Epidermal melanocyte (primary cell): ENCODE measurements around the gene FLT4.
A peak's percentile ranks its signal among the peaks of the same experiment; 100 is the strongest.
"Not testable (repeated sequence)": the region's sequence is repeated elsewhere in the genome, so short reads cannot be mapped to it uniquely, and the experiment has no call there.

Experiments used
- DNase-seq: peaks from one replicate; pipeline ENCODE4 v3.0.0; 2011; ENCODE audit warnings: low spot score; ENCODE audit not compliant: insufficient read length

Gene FLT4

DNA sequence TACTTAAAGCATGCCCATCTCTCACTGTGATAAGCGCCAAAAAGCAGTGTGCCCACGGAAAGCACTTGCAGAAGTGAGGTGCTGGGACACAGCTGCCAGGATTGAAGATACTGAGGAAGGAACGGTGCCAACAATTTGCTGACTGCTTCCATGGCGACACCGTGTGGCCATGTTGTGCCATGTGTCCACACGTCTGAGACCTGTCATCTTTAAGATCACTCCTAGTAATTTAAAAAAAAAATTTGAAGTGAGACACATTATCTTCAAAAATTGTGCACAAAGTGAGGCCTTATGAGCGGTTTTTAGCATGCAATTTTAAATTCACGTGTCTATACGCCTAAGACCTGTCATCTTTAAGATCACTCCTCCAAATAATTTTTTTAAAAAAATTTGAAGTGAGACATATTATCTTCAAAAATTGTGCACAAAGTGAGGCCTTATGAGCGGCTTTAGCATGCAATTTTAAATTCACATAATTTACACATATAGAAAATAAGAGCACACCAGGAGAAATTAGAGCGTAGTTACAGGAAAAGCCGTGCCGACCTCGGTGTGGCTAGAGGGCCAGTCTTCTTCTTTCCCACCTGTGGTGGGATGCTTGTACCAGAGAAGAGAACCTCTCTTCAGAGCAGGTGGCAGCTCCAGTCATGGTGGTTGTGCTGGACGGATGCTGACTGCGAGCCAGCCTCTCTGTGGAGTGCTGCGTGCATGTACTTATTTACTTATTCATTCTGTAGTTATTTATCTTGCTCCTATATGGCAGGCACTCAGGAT is 21.4 kb upstream of the FLT4 start:
- no peak for DNase-seq

DNA sequence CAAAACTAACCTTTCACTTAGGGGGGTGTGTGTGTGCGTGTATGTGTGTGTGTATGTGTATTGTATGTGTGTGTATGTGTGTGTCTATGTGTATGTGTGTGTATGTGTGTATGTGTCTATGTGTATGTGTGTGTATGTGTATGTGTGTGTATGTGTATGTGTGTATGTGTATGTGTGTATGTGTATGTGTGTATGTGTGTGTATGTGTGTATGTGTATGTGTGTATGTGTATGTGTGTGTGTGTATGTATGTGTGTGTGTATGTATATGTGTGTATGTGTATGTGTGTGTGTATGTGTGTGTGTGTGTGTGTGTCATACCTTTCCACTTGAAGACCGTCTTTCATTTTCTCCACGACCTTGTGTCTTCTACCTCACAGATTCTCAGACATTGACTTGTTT is 20.8 kb upstream of the FLT4 start:
- no peak for DNase-seq

DNA sequence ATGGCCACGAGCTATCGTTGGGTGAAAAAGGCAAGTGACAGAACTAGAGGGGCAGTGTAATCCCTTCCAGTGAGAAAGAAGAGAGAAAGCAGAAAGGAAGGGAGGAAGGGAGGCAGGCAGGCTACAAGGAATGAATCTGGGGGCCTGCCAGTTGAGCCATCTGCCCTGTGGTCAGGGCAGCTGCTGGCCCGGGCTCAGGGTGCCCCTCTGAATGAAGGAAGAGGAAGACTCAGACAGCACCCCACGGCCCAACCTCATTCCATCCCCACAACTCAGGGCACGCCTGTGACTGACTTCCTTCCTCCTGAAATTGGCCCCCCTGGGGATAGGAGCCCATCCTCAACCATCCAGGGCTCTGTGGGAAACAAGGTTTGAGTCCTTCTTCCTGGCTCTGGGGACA is 20.3 kb upstream of the FLT4 start:
- DNase-seq = no peak

DNA sequence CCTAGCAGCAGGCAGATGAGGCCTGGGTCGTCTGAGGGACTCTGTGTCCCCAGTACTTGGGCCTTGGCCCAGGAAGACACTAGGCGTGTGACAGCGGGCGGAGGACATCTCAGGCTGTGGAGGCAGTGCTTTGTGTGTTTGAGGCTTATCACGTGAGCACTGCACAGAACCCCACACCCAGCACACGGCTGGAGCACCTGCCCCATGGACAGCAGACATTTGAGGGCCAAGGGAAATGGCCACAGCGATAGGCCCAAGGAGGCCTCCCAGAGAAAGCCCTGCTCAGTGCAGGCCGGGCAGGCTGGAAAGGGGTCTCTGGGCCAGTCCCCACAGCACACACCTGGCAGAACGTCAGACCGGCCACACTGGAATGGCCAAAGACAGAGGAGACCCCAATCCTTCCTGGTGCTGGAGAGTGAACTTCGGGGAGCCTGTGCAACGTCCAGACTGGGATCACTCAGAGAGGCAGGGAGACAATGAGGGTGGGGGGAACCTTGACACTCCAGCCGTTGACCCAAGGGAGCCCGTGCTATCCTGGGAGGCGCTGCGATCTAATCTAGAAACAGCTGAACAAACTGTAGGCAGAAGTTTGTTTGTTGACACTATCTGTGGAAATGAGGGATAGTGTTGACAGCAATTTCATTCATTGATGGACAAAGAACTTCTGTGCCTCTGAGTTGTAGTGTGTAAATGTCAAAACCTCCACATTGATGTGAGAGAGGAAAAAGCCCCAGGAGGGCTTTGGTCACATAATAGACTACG is 19.6 kb upstream of the FLT4 start:
- DNase-seq = no peak

DNA sequence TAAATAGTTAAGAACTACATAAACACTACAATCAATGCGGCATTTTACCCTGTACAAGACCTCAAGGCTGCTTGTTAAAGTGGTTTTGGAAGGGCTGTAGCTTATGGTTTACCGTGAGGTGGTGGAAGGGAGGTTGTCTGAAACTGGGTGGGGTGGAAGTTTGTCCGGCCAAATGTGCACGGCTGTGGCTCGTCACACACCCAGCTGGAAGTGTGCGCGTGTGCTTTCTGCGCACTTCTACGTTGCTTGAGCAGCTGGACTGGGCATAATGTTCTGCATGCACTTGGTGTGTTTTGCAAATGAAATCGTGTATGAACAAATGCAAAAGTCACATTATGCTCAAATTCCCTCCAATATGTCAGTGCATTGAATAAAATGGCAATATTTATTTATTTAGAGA is 17.4 kb upstream of the FLT4 start:
- DNase-seq = no peak

DNA sequence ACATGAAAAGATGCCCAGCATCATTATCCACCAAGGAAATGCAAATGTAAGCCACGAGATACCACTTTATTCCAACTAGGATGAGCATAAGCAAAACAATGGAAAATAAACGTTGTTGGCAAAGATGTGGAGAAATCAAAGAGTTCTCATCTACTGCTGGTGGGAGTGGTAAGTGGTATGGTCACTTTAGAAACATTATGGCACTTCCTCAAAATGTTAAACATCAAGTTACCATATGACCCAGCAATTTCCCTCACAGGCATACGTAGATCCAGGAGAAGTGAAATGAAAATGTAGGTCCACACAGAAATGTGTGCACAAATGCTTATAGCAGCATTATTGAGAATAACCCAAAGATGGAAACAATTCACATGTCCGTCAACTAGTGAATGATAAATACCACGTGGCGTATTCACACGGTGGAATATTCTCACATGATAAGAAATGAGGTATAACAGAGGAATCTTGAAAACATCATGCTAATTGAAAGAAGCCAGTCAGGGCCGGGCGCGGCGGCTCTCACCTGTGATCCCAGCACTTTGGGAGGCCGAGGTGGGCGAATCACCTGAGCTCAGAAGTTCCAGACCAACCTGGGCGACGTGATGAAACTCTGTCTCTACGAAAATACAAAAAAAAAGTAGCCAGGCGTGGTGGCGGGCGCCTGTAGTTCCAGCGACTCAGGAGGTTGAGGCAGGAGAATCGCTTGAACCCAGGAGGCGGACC is 16.4 kb upstream of the FLT4 start:
- no peak for DNase-seq

DNA sequence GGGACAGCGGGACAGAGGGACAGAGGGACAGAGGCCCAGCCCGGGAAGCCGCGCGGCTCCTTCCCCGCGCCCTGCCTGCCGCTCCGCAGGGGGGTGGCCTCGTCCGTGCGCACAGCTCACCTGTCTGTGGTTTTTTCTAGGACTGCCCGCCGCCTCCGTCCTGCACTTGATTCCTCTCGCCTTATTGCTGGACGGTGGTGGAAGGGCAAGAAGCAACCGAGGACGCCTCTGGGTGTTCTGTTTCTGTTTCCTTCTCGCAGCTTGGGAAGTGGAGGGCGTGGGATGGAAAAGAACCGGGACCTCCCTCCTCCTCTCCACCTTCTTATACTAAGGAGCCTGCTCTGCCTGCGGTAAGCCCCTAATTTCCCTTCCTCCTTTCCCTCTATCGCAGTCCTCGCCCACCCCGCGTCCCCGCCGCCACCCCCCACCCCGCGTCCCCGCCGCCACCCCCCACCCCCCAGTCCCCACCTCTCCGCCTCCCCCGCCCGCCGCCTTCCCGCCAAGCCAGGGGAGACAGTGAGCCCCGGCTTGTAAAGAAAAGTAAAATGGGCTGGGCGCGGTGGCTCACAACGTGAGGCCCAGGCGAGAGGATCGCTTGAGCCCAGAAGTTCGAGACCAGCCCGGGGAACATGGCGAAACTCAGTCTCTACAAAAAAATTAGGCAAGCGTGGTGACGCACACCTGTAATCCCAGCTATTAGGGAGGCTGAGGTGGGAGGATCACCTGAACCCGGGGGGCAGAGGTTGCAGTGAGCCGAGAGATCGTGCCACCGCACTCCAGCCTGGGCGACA is 9.6 kb upstream of the FLT4 start:
- DNase-seq = no peak

DNA sequence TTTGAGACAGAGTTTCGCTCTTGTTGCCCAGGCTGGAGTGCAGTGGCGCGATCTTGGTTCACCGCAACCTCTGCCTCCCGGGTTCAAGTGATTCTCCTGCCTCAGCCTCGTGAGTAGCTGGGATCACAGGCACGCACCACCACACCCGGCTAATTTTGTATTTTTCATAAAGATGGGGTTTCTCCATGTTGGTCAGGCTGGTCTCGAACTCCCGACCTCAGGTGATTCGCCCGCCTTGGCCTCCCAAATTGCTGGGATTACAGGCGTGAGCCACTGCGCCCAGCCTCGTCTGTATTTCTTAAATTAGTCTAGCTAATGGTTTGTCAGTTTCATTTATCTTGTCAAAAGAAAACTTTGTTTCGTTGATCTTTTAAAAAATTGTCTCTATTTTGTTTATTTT is 5.8 kb upstream of the FLT4 start:
- DNase-seq = not testable (repeated sequence)

DNA sequence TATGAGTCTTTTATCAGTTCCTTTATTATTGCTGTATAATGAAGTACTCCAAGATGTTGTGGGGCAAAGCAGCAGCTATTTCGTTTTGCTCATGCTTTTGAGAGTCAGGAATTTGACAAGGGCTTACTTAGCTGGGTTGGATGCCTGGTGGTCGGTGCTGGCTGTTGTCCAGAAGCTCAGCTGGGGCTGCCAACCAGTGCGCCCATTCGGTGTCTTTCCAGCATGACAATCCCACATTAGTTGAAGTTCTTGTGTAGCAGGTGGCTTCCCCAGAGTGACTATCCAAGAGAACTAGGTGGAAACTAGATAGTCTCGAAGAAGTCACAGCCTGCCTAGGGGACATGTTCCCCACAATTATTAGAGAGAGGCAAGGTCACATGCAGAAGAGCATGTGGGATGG is 3.4 kb upstream of the FLT4 start:
- DNase-seq = peak; percentile 16

DNA sequence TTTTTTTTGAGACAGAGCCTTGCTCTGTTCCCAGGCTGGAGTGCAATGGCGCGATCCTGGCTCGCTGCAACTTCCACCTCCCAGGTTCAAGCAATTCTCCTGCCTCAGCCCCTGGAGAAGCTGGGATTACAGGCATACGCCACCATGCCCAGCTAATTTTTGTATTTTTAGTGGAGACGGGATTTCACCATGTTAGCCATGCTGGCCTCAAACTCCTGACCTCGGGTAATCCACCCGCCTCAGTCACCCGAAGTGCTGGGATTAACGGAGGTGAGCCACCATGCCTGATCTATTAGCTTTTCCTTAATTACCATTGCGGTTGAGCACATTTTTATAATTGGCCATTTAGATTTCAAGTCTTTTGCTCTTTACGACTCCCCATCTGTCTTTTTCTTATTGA is 2.9 kb upstream of the FLT4 start:
- DNase-seq = no peak

DNA sequence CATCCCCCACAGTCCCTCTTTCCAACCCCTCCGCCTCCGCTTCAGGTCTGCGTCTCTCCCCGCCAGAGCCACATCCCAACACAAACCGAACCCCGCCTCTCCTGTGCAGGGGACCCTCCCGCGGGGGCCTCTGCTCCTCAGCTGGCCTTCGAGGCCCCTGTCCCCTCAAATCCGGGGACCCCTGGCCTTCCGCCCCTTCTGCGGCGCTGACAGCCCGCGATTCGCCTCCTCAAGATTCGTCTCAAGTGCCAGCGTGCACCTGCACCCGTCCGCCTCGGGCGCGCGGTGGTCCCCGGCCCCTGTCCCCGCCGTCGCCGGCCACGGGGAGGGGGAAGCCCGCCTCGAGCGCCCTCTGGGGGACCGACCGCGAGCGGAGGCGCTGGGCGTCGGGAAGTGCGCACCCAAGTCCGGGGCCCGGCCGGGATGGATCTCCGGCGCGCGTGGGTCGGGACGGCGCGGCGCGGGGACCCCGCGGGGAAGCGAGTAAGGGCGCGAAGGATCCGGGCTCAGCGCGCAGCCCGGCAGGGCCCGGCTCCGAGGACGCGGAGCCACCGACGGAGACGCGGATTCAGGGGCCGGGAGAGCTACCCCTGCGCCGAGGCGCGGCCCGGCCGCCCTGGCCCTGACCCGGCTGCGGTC is 623 bp downstream of the FLT4 start:
- DNase-seq = peak; percentile 15

DNA sequence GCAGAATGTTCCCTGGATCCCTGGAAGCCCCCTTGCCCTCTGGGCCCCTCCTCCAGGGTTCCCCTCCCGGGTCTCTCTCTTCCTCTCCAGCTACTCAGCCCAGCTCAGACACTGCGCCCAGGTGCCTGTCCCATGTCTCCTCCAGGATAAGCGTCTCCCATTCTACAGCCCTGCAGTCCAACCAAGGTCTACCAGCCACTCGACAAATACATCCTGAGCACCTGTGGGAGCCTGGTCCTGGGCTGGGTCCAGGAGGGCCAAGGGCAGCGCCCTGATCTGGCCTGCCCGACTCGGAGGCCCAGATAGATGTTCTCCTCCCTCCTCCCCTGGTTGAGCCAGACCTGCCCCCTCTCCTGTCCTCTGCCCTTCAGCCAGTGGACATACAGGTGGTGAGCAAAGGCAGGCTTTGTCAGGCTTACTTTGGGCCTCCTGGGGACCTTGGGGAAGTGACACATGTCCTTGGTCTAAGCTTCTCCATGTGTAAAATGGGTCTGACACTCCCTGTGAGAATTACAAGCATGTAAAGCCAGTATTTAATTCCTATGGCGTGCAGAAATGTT is 1.4 kb downstream of the FLT4 start:
- peak; percentile 14 for DNase-seq

DNA sequence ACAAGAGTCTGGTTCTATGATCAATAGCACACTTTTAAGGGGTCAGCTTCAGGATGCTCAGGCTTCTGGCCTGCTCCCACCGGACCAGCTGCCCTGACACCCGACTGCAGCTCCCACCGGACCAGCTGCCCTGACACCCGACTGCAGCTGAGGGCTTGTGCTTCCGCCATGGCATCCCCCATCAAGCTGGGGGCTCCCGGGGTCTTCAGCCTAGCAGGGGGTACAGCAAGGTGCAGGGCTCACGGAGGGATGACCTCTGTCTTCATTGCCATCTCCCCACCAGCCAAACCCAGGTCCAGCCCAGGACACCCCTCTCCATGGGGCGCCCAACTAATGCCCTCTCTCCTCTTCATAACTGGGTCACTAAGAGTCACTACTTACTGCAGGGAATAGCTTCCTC is 1.9 kb downstream of the FLT4 start:
- peak; percentile 9 for DNase-seq

DNA sequence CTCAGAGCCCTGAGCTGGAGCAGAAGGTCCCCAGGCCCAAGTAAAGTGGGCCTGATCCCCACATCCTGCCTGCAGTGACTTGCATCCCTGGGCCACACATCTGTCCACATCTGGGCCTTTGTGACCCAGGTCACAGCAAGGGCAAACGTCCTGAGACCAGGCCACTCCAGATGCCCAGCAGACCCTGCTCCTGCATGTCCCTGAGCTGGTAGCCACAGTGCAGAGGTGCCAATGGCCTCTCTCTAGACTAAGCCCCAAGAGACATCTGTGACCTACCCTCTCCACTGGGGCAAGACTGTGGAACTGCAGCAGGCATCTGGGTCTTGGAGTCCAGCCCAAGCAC is 2.5 kb downstream of the FLT4 start:
- peak; percentile 16 for DNase-seq

DNA sequence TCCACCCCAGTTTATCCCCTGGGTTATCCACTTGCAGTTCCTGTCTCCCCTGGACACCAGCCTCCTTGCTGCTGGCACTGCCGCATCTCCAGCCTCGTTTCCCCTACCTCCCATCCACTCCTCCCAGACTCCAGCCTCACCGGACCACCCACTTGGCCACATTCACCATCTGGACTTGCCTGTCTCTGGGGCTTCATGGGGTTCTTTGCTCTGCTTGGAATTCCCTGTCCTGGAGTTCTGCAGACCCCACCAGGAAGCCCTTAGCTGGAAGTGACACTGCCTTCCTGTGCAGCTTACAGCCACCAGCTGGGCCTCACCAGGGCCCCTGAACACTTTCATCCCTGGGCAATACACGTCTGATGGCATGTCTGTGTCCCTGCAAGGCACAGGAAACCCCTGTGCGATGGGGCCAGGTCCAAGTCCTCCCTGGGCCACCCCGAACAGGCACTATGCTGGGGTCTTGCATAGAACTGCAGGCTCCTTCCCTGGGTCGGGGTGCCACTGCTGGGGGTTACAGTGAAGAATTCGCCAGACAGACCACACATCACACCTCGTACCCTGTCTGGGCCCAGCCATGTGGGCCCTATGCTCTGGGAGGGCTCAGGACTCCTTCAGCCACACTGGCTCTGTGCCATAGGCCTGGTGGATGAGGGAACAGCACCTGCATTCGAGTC is 3.0 kb downstream of the FLT4 start:
- DNase-seq = peak; percentile 10

DNA sequence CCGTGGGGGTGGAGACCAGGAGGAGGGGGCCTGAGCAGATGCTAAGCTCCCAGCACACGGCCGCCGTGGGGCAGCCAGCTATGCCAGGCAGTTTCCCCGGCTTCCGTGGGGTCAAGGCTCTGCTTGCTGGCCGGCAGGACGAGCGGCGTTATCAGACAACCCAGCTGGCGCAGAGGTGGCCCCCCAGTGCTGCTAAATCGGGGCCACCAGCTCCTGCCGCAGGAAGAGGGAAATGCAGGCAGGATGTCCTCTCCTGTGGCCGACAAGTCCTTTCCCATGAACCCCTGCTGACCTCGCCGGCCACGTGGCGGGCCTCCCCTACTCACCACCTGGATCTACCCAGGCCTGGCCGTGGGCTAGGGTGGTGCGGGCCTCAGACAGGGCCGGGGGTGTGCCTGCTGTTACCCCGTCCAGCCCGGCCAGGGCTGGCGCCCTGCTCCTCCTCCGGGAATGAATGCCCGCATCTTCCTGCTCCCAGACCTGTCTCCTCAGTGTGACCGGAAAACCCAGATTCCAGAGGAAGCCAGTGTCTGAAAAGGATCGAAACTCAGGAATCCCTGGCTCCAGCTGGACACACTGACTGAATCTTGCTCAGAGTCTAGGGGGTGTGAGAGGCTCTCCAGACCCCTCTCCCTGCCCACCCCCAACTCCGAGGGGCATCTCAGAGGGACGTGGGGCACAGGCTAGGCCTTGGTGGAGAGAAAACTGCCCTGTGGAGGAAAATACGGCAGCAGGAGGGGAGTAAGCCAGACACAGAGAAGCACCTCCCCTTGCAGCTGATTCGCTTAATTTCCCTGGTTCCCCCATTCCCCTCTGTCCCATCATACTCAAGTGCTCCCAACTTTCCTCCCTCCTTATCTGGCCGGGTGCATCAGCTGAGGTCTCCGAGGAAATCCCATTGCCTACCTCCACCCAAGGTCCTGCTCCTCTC is 3.9 kb downstream of the FLT4 start:
- DNase-seq = peak; percentile 12

DNA sequence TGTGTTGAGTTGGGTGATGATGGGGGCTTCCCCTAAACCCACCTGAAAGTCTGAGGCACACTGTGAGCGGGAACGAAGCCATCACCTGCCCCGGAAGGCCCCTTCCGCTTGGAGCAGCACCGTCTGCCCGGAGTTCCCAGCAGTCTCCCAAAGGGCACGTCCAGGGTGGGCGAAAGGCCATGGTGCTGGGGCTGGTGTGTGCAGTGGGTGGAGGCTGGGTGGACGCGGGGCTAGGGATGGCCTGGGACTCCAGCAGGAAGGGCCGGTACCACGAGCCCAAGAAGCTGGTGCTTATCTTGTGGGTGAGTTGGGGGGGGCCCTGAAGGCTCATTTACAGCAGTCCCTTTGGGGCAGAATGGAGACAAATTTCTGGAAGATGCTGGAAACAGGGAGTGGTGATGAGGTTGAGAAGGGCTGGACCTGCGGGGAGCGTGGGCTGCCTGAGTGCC is 4.6 kb downstream of the FLT4 start:
- peak; percentile 7 for DNase-seq

DNA sequence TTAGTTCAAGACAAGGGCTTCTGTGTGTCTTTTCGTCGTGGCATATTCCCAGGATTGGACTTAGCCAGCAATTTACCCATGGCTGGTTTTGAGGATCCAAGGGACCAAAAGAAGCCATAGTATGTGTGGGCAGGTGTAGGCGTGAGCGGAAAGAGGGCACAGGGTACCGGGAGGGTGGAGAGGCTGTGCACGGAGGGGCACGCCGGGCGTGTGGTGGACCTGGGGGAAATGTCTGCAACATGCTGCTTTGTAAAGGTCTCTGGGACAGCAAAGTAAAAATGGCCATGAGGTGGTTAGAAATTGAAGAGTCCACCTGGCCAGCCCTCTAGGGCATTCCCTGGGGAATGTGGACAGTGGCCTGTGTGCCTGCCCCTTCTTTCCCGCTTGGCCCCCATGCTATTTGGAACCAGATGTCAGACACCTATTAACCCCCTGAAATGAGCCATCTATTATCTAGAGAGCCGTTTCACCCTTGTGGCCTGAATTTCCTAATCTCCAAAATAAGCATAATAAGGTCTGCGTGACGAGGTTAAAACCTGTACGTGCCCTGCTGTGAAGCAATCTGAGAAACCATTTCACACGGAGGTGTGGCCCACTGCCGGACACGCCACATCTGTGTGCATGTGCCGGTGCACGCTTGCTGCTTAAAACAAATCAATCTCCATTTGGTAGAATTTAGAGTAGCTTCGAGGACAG is 5.1 kb downstream of the FLT4 start:
- peak; percentile 11 for DNase-seq
